Measurements from ENCODE around the gene CYFIP2. TPM values are rescaled to one million over a fixed set of nuclear protein-coding genes. Genes with fewer than 3 reads are reported as not detected.

CYFIP2 gene
- total RNA-seq, 1 experiment from 2014 or later, result 74.7 TPM

DNA sequence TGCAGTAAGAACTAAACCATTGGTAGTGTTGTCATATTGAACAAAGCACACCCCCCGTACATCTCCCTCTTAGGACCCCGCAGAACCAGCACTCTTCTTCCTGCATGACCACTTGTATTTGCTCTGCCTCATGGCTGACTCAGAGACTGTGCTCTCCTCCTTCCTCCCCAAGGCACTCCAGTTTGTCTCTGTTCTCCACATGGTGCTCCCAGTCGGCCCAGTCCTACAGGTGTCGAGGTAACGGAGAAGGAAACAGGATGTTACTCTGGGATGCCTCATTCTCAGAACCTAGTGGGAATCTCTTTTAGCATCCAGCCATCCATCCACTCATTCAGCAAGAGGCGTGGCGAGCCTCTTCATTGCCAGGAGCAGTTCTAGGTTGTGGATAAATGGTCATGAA, 97.1 kb downstream of the CYFIP2 start:
- H2AK5ac ChIP-seq (ENCODE audit: insufficient read length, low read length), result no peak overlapping the region
- no peak overlapping the region for H3K23ac ChIP-seq (ENCODE audit: insufficient read length, low read depth, low read length)
- H3K4ac ChIP-seq (ENCODE audit: low read depth, low read length), result no peak overlapping the region
- no peak overlapping the region for H4K91ac ChIP-seq (ENCODE audit: insufficient read length, low read depth, low read length)
- no peak overlapping the region for H4K8ac ChIP-seq (replicated peaks; ENCODE audit: insufficient read length, low read depth, low read length)
- Mint-ChIP-seq H3K27ac (no peak overlapping the region), H3K4me1 (peaks cover 0 to 2% of the 10 kb centered on the region in 2 experiments; a peak in 1 of 4 replicates), H3K9me3 (no peaks in the 10 kb centered on the region), H3K4me3 (no peak overlapping the region), H3K36me3 (ENCODE audit: insufficient read depth in 1 of 3, low read depth in 3 of 3) (peaks cover 4 to 52% (median 28%) of the 10 kb centered on the region in 3 experiments; a peak in 5 of 7 replicates), H3K27me3 (ENCODE audit: low read depth) (no peaks in the 10 kb centered on the region)
- no peaks in the 10 kb centered on the region for H3K79me2 ChIP-seq (ENCODE audit: insufficient read depth, low read length)
- H3K79me1 ChIP-seq (ENCODE audit: insufficient read depth, low read depth, low read length, poor library complexity, severe bottlenecking), result no peaks in the 10 kb centered on the region
- H3K9ac ChIP-seq (ENCODE audit: extremely low read depth, insufficient read length, low read length), result no peak overlapping the region
- H3K23me2 ChIP-seq (ENCODE audit: insufficient read length, low read depth, low read length, poor library complexity, severe bottlenecking), result no peaks in the 10 kb centered on the region
- H3K4me1 ChIP-seq (ENCODE audit: insufficient read depth, low read length), result no peaks in the 10 kb centered on the region
- no peaks in the 10 kb centered on the region for H3K9me3 ChIP-seq (ENCODE audit: control insufficient read depth, low read depth, low read length)
- no peak overlapping the region for H2AFZ ChIP-seq (ENCODE audit: low read length)
- H3K27me3 ChIP-seq (ENCODE audit: insufficient read depth, low read length), result no peaks in the 10 kb centered on the region
- H3K18ac ChIP-seq (ENCODE audit: insufficient read length, low read depth, low read length), result no peak overlapping the region
- H4K5ac ChIP-seq (ENCODE audit: insufficient read length, low read depth, low read length), result no peak overlapping the region
- TF ChIP-seq, protein P1, sequence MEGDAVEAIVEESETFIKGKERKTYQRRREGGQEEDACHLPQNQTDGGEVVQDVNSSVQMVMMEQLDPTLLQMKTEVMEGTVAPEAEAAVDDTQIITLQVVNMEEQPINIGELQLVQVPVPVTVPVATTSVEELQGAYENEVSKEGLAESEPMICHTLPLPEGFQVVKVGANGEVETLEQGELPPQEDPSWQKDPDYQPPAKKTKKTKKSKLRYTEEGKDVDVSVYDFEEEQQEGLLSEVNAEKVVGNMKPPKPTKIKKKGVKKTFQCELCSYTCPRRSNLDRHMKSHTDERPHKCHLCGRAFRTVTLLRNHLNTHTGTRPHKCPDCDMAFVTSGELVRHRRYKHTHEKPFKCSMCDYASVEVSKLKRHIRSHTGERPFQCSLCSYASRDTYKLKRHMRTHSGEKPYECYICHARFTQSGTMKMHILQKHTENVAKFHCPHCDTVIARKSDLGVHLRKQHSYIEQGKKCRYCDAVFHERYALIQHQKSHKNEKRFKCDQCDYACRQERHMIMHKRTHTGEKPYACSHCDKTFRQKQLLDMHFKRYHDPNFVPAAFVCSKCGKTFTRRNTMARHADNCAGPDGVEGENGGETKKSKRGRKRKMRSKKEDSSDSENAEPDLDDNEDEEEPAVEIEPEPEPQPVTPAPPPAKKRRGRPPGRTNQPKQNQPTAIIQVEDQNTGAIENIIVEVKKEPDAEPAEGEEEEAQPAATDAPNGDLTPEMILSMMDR (conservative IDR thresholded peaks at IDR 0.05), result no peak
- H3T11ph ChIP-seq (ENCODE audit: low read length), result no peak overlapping the region
- no peak overlapping the region for H3K27ac ChIP-seq (ENCODE audit: insufficient read length, low read depth, low read length)
- no peak overlapping the region for H3K14ac ChIP-seq (ENCODE audit: insufficient read depth, low read length)
- no peak overlapping the region for H2BK5ac ChIP-seq (ENCODE audit: insufficient read length, low read length)
- H2BK20ac ChIP-seq (ENCODE audit: low read depth, low read length, poor library complexity, severe bottlenecking), result no peak overlapping the region
- no peak for DNase-seq
- no peak overlapping the region for H3K56ac ChIP-seq (ENCODE audit: insufficient read length, low read depth, low read length)
- no CpG with 5 or more reads among the region's 7 CpGs for WGBS (ENCODE audit: extremely low coverage, insufficient read length, low lambda C conversion rate)
- no peaks in the 10 kb centered on the region for H4K20me1 ChIP-seq (ENCODE audit: control insufficient read depth, insufficient read depth, insufficient read length)
- no peak overlapping the region for H3K4me2 ChIP-seq (ENCODE audit: insufficient read depth, insufficient read length, low read length)
- no peak overlapping the region for H2BK15ac ChIP-seq (ENCODE audit: low read depth, low read length)
- no peak overlapping the region for H2BK120ac ChIP-seq (ENCODE audit: low read depth, low read length, poor library complexity, severe bottlenecking)
- no peak overlapping the region for H2BK12ac ChIP-seq (ENCODE audit: insufficient read length, low read depth, low read length)
